ENCODE data around the gene C9orf72.

- TF ChIP-seq, protein P1, sequence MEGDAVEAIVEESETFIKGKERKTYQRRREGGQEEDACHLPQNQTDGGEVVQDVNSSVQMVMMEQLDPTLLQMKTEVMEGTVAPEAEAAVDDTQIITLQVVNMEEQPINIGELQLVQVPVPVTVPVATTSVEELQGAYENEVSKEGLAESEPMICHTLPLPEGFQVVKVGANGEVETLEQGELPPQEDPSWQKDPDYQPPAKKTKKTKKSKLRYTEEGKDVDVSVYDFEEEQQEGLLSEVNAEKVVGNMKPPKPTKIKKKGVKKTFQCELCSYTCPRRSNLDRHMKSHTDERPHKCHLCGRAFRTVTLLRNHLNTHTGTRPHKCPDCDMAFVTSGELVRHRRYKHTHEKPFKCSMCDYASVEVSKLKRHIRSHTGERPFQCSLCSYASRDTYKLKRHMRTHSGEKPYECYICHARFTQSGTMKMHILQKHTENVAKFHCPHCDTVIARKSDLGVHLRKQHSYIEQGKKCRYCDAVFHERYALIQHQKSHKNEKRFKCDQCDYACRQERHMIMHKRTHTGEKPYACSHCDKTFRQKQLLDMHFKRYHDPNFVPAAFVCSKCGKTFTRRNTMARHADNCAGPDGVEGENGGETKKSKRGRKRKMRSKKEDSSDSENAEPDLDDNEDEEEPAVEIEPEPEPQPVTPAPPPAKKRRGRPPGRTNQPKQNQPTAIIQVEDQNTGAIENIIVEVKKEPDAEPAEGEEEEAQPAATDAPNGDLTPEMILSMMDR (IDR thresholded peaks at IDR 0.05): no peak
- TF ChIP-seq EP300 (IDR thresholded peaks at IDR 0.05) (no peak), POLR2A (IDR thresholded peaks at IDR 0.05) (no peak), POLR2AphosphoS5 (IDR thresholded peaks at IDR 0.05) (no peak)
These were observed 45.6 kb downstream of the C9orf72 start for GRCh38 chr9:27527702-27528075.
